Hypothalamus (tissue), 51 donors: ENCODE measurements around the gene LCK.

Experiments used
- DNase-seq, 51 donors: peaks; one replicate each; lab custom pipeline; 2025; lab: John Stamatoyannopoulos, UW

The LCK gene

DNA sequence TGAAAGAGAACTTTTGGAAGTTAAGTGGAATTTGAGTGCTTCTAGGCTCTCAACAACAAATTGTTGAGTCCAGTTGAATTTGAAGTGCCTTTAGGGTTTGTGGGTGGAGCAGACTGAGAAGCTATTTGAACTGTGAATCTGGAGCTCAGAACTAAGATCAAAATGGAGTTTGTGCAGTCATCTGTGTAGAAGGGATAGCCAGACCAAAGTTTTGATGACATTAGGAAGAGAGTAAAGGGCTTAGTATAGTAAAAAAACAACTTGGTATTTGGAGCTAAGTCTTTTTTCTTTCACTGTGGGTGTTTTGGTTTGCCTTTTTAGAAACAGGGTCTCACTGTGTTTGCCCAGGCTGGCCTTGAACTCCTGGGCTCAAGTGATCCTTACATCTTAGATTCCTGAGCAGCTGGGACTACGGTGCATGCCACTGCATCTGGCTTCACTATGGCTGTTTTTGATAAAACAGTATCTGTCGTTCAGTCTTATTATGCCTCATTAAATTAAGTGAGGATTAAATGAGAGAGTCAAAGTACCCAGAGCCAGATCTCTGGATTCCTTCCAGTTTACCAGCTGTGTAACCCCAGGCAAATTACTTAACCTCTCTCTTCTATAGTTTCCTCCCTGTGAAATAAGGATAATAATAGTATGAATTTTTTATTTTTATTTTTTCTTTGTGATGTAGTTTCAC is 60.8 kb downstream of the LCK start:
- no peak for DNase-seq

DNA sequence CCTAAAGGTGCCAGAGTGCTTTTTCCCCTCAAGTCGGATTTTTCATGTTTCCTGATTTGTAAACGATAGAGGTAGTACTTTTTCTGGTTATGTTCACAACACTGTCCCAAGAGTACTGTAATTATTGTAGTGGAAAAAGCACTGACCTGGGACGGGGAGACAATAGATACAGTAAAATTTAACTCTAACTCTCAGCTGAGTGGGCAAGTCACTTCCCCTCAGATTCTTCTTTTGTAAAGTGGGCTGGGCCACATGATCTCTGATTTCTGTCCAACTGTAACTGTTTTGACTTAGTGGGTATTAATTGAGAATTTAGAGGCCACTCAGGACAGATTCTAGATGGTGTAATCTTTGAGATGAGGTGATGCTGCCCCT is 65.8 kb downstream of the LCK start:
- DNase-seq = no peak

DNA sequence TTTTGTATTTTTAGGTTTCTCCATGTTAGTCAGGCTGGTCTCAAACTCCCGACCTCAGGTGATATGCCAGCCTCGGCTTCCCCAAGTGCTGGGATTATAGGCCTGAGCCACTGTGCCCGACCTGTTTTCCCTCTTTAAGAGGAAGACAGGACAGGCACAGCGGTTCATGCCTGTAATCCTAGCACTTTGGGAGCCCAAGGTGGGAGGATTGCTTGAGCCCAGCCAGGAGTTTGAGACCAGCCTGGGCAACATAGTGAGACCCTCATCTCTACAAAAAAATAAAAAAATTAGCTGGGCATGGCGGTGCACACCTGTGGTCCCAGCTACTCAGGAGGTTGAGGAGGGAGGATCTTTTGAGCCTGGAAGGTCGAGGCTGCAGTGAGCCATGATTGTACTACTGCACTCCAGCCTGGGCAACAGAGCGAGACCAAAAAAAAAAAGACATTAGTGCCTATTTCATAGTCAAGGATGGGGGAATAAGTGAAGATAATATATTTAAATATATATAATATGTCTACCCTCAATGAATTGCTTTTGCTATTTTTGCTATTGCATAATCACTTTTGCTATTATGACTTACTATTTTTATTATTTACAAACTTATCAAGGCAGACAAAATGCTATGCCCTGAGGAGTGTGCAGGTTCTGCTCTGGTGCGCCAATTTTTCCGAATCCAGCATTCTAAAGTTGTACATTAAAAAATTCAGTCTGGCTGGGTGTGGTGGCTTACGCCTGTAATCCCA is 67.2 kb downstream of the LCK start:
- no peak for DNase-seq

DNA sequence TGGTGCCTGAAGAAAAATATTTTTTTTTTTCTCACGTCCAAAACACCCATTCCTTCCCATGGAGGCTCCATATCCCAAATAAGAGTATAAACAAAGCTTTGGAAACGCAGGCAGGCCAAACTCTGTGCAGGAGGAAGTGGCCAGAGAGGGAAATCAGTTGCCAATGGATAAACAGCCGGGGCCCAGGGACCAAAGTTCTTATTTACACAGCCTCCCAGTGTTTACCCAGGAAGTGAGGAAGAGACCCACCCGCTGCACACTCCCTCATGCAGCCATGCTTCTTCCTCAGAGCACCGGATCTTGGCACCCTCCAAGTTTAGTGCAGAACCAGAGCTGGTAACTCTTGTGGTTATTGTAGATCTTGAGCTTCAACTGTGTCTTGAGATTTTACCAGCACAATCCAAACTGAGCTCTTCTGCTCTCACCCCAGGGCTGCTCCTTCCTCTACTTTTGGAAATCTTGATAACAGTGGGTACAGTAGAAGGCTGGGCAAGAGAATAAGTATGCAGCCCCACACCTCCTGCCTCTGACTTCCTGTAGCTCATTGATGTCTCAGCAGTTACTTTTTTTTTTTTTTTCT is 70.7 kb downstream of the LCK start:
- no peak for DNase-seq

DNA sequence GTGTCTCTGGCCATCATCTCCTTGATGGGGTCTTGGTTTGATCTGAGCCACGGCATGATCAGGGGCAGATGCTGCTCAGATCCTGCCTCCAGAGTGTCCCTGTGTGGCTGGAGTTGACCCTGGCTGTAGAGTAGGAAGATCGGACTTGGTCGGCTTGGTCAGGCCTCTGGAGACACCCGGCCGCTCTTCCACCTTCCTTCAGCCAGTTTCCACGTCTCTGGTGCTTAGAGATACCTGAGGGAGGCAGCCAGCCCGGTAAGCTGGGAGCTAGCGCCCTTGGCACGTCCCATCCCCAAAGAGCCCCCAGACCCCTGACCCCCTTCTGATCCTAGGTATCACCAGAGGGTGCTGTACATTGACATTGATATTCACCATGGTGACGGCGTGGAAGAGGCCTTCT is 76.1 kb downstream of the LCK start:
- DNase-seq = no peak

DNA sequence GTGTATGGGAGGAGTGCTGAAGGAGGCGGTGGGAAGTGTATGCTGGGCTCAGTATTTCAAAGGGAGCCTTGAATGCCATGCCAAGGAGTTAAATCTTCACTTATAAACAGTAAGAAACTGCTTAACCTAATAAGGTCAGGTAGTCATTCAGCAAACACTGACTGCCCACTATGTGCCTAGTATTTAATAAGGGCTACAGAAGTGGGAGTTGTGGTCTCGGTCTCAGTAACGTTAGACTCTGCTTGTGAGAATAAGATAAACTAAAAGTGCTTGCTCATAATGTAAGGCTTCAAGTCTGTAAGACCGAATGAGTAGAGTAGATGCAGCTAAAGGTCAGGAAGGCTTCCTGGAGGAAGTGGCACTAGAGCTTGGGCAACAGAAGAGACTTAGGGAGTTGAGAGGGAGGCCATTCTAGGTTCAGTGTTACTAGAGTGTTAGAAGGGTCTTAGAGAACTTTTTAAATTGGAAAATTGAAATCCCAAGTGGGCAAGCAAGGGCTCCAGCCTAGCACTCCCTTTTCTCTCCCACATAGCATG is 78.9 kb downstream of the LCK start:
- no peak for DNase-seq

DNA sequence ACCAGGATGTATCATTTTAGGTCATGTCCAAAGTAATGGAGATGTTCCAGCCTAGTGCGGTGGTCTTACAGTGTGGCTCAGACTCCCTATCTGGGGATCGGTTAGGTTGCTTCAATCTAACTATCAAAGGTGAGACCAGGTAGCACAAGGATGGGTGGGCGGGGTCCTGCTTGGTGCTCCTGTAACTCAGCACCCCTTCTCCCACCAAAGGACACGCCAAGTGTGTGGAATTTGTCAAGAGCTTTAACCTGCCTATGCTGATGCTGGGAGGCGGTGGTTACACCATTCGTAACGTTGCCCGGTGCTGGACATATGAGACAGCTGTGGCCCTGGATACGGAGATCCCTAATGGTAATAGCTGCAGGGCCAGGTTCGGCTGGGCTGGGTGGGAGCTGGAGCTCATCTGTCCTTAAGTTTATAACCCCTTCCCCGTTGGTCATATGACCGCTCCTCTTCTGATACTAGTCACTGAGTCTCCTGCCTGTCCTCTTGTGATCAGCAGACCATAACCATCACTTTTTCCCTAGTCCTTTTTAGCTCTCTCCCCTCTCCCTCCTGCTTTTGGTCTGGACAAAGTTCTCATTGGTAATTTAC is 79.6 kb downstream of the LCK start:
- DNase-seq = no peak

DNA sequence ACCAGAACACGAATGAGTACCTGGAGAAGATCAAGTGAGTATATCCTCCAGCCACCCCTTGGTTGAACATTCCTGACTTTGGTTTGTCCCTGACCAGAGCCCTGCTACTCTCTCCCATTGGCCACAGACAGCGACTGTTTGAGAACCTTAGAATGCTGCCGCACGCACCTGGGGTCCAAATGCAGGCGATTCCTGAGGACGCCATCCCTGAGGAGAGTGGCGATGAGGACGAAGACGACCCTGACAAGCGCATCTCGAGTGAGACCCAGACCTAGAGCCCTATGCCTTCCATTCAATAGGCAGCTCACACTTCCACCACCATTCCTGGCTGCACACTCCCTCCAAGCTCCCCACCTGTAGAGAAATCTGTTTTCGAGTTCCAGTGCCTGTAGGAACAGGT is 80.5 kb downstream of the LCK start:
- no peak for DNase-seq

DNA sequence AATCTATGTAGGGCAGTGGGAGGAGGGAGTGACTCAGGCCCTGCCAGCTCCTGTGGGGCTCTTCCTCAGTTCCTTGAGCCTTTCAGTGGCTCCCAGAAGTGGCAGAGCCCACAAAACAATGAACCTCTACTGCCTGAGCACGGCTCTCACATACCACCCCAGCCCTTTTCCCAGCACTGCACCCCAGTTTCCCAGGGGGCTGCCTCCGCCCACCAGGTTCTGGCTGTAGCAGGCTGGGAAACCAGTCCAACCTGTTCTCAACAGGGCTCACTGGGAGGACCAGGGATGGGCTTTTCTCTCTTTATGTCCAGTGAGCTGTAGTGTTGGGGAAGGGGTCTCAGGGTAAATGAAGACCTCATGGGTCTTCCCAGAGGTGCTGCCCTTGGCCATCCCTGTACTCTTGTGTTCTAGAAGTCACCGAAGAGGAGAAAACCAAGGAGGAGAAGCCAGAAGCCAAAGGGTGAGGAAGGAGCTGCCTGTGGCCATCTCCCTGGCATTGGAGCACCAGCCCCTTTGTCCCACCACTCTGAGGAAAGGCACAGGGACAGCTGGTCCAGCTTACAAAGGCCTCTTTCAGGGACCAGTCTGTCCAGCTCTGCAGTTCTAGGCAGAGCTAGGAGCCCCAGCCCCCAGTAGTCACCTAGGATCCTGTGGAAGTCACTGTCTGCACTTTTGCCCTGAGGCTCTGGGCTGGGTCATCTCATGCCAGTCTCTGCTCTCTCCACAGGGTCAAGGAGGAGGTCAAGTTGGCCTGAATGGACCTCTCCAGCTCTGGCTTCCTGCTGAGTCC is 81.4 kb downstream of the LCK start:
- peak in 21 of 51 donors; percentile 15 to 73 (median 35) for DNase-seq

DNA sequence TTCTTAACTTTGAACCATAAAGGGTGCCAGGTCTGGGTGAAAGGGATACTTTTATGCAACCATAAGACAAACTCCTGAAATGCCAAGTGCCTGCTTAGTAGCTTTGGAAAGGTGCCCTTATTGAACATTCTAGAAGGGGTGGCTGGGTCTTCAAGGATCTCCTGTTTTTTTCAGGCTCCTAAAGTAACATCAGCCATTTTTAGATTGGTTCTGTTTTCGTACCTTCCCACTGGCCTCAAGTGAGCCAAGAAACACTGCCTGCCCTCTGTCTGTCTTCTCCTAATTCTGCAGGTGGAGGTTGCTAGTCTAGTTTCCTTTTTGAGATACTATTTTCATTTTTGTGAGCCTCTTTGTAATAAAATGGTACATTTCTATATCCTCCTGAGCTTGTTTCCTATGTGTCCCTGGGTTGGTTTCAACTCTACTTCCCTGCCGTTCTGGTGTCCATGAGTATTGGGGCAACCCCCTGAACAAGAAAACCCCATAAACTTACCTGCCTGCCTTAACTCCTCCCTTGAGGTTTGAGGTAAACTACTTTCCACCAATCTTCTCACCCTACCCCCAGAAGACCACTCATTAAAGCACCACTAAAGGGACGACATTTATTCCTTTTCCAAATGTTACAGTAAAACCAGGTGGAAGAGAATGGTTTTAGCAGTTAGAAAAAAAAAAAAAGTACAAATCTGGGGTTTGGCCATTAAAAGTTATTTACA is 82.3 kb downstream of the LCK start:
- no peak for DNase-seq

DNA sequence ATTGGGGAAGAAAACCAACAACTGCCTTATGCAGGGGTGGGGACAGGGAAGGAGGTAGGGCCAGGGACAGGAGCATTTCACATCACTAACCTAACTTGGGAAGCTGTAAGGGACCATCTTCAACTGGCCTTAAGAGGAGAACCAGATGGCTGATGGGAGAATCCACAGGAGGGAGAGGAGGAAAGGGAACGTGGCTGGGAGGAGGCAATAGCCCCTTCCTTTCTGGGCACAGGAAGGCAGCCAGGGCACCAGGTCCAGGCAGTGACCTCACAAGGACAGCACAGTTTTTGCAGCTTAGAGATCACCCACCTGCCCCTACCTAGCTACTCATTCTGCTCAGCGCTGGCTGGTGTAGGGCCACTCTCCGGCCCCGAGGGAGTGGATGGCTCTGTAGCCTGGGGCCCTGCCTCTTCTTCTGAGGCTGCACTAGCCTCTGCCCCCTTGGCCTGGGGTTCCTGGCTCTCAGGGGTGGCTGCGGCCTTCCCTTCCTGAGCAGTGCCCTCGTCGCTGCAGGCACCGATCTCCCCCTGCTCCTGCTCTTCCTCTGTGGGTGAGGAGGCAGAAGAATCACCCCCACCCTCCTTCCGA is 83.3 kb downstream of the LCK start:
- peak in 2 of 51 donors; percentile 26 to 53 for DNase-seq

DNA sequence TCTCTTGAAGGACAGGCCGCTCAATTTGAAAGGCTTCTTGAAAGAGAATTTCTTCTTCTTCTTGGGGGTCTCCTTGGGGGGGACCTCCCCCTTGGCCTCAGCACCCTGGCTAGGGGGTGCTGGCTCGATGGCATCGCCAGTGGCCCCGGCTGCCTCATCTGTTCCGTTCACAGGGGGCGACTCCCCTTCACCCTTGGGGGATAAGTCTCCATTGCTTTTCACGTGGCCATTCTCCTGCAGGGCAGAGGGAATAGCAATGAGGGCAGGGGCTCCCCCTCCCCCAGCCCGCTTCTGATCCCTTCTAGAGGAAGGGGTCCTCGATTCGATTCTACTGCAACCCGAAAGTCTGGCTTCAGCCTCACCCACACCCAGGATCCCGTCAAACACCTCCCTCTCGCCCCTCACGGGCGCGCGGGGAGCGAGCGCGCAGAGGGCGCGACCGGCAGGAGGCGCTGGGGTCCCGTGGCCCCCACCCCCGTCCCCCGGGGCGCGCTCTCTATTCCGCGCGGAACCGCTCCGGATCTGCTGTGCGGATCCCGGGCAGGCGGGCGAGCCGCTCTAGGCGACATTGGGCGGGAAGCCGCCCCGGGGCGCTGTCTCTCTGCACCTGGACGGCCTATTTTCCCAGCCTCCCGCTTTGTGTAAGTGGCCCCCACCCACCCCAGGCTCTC is 83.9 kb downstream of the LCK start:
- DNase-seq = peak in 30 of 51 donors; percentile 19 to 72 (median 44)

DNA sequence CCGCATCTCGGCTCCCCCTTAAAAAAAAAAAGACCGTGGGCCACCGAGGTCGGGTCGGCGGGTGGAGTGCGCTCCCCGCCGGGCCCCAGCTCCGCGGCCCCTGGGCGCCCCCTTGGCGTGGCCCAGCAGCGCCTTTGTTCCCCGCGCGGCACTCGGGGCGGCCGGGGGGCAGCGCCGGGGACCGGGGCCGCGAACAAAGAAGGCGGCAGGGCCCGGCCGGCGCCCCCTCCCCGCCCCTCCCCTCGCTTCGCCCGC is 84.4 kb downstream of the LCK start:
- DNase-seq = peak in 1 of 51 donors; percentile 42
